Measurements from ENCODE around the gene MEI4. TPM values are rescaled to one million over a fixed set of nuclear protein-coding genes. Genes with fewer than 3 reads are reported as not detected.
"Not testable (repeated sequence)": the region's sequence is repeated elsewhere in the genome, so short reads cannot be mapped to it uniquely, and the experiment has no call there.

Gene MEI4
- total and polyA plus RNA-seq, 2 of the 8 experiments (the other 6 are each of a cell fraction or from before 2014, with no cell fraction given): 0.05 to 0.24 TPM

GRCh38 chr6:77653816-77654215, 977 bp downstream of the MEI4 start (continued):
- TF ChIP-seq TBP (IDR thresholded peaks at IDR 0.05; ENCODE audit: low read depth, low read length) (no peak), EZH2 (IDR thresholded peaks at IDR 0.05; ENCODE audit: low read depth, low read length, severe bottlenecking) (no peak), POU5F1 (IDR thresholded peaks at IDR 0.05; ENCODE audit: low read depth, low read length) (no peak), SIX5 (IDR thresholded peaks at IDR 0.05; ENCODE audit: low read depth, low read length) (no peak), KDM1A (IDR thresholded peaks at IDR 0.05; ENCODE audit: borderline replicate concordance, low read length) (no peak), BRCA1 (IDR thresholded peaks at IDR 0.05; ENCODE audit: low read depth, low read length) (no peak), CHD1 (IDR thresholded peaks at IDR 0.05; ENCODE audit: low read depth, low read length) (no peak), MAFK (IDR thresholded peaks at IDR 0.05; ENCODE audit: low read depth, low read length) (no peak)

GRCh38 chr6:77655035-77655434, 2.2 kb downstream of the MEI4 start:
- H4K8ac ChIP-seq (ENCODE audit: extremely low read depth, insufficient read depth, low read length); FAIRE-seq: not testable (repeated sequence)
- 100% methylated on average over 1 of the region's 1 CpG; no CpG with 5 or more reads in 1 of the 2 experiments for WGBS, 2 experiments (ENCODE audit: extremely low coverage in 1 of 2, insufficient coverage in 1 of 2, insufficient read length in 1 of 2, insufficient replicate concordance in 2 of 2, low coverage in 1 of 2, low lambda C conversion rate in 2 of 2, missing lambda C conversion rate in 1 of 2)

More at GRCh38 chr6:77655035-77655434, 2.2 kb downstream of the MEI4 start:
- H4K5ac ChIP-seq (ENCODE audit: insufficient read length, low read depth, low read length); H2AK5ac ChIP-seq (ENCODE audit: low read depth, low read length); POLR2A ChIA-PET (ENCODE audit: partially characterized antibody); H3K4ac ChIP-seq (replicated peaks; ENCODE audit: insufficient read length, low read depth, low read length); H3K9me3 ChIP-seq (ENCODE audit: insufficient read depth in 2 of 2, low read depth in 1 of 2, low read length in 1 of 2); H3K79me1 ChIP-seq (ENCODE audit: low read depth, low read length); H2BK5ac ChIP-seq (ENCODE audit: low read depth, low read length); H3K27me3 ChIP-seq (replicated peaks in 1 of 4; ENCODE audit: control insufficient read depth in 3 of 4, extremely low read depth in 1 of 4, insufficient read depth in 3 of 4, low read length in 3 of 4); H3K4me3 ChIP-seq (ENCODE audit: extremely low read depth in 1 of 4, insufficient read depth in 2 of 4, low read depth in 3 of 4, low read length in 4 of 4); H3K56ac ChIP-seq (replicated peaks; ENCODE audit: insufficient read length, low read depth, low read length); H3K18ac ChIP-seq (ENCODE audit: extremely low read depth, low read length); H3K27ac ChIP-seq (ENCODE audit: low read depth, low read length); H3K4me1 ChIP-seq (replicated peaks in 1 of 4; ENCODE audit: control insufficient read depth in 3 of 4, insufficient read depth in 4 of 4, low read length in 3 of 4); H2BK12ac ChIP-seq (ENCODE audit: low read depth, low read length); H2BK15ac ChIP-seq (ENCODE audit: low read length); H3K79me2 ChIP-seq (ENCODE audit: control insufficient read depth in 1 of 2, insufficient read depth in 2 of 2, low read length in 2 of 2); H2BK20ac ChIP-seq (ENCODE audit: low read length); H2AFZ ChIP-seq (ENCODE audit: low read length); H3K23me2 ChIP-seq (ENCODE audit: low read depth, low read length); H3K23ac ChIP-seq (ENCODE audit: insufficient read length); H3K36me3 ChIP-seq (ENCODE audit: control insufficient read depth in 2 of 4, insufficient read depth in 4 of 4, low read length in 3 of 4); DNase-seq (ENCODE audit: low read depth in 1 of 2, low spot score in 2 of 2); H3K9ac ChIP-seq (replicated peaks in 1 of 4; ENCODE audit: extremely low read depth in 1 of 4, low read depth in 3 of 4, low read length in 3 of 4); H4K20me1 ChIP-seq (replicated peaks in 1 of 2; ENCODE audit: control insufficient read depth in 1 of 2, insufficient read depth in 2 of 2, low read length in 2 of 2); H3K4me2 ChIP-seq (ENCODE audit: insufficient read depth in 1 of 2, low read depth in 2 of 2, low read length in 2 of 2); H2BK120ac ChIP-seq (replicated peaks; ENCODE audit: low read depth, low read length); H4K91ac ChIP-seq (replicated peaks; ENCODE audit: insufficient read length, low read length); H3K14ac ChIP-seq (ENCODE audit: insufficient read length): not testable (repeated sequence)
- CTCF ChIA-PET (ENCODE audit: partially characterized antibody): interaction anchor here (0.6 kb wide), 1 partner anchor 1013 kb away, joined by 3 read pairs; no protein-coding TSS in a partner anchor

Measured in H1 (cell line).